Left ventricle myocardium superior (tissue), 1 donor: Measurements from ENCODE around the gene SMAD6. TPM values are rescaled to one million over a fixed set of nuclear protein-coding genes. Genes with fewer than 3 reads are reported as not detected.

Source experiments
- total RNA-seq: library from RNA; stranded (reverse); fragmentation: NEBNext Ultra II Directional; extraction: Animal tissue kit (Norgen Biotek cat#: 25700); gene quantifications from one replicate; pipeline ENCODE4 v1.2.1, GENCODE V29; 2021
- donor health status: DM: no; HTN: yes; CAD: no; lungs with severe emphysema.

SMAD6 gene
- total RNA-seq, 1 donor from 2014 or later = 14.9 TPM

Other genes with a start within 250 kb of the SMAD6 start
- gene SNAPC5, start 204.5 kb upstream of the SMAD6 start, total RNA-seq = 39.2 TPM
- 1,305 TPM for gene RPL4, start 197.4 kb upstream of the SMAD6 start, total RNA-seq
- gene ZWILCH, start 196.9 kb upstream of the SMAD6 start, total RNA-seq = 1.8 TPM
- not detected for gene LCTL, start 136.2 kb upstream of the SMAD6 start, total RNA-seq